Activated CD8-positive, alpha-beta memory T cell treated with anti-CD3 and anti-CD28 coated beads, Interleukin-2, amount 50 U/mL, for 48 hours (primary cell): ENCODE data around the gene DPCD.

ENCODE experiments used
- DNase-seq: peaks from one replicate; pipeline ENCODE4 v3.0.0-alpha.2; 2020

DPCD gene

DNA sequence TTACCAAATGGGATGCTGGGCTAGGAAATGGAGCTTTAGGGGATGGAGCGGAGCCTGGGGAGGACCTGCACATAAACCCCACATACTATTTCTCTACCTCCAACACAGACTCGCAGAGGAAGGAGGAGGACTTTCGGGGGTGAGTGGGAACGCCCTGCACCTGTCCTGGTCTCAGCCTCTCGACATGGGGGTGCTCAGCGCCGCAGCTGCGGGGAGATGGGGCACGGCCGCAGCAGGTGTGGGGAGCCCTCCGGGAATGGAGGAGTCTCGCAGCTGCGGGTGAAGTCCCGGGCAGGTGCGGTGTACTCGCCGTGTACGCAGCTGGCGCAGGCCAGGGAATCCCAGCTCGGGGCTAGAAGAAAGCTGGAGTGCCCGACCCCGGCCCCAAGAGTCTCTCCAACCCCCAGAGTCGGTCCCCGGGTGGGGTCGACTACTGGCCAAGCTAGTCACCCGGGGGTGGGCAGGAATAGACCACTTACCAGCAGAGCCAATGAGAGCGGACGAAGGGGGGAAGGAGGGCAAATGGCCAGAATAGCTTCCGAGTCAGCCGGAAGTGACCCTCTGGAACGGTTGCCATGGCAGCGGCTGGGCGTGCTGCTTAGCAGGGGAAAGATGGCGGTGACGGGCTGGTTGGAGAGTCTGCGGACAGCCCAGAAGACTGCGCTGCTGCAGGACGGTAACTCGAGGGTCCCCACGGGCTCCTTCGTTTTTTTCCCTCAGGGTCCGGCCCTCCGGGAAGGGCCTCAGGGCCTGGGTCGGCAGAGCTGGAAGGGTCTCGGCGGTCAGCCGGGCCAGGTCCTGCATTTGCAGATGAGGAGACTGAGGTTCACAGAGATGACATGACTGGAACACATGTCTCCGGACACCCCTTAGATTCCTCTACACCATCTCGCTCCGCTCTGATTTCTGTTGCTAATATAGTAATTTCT is at the start of gene DPCD, which contains the start of gene POLL:
DPCD (plus strand) TSS at position 597 of the 929 bp plus-strand sequence; CDS start at position 613, 16 bp downstream.
POLL (minus strand) TSS at position 533 of the 929 bp plus-strand sequence. CDS start 897 bp downstream, outside the sequence.
- peak; percentile 96 for DNase-seq

DNA sequence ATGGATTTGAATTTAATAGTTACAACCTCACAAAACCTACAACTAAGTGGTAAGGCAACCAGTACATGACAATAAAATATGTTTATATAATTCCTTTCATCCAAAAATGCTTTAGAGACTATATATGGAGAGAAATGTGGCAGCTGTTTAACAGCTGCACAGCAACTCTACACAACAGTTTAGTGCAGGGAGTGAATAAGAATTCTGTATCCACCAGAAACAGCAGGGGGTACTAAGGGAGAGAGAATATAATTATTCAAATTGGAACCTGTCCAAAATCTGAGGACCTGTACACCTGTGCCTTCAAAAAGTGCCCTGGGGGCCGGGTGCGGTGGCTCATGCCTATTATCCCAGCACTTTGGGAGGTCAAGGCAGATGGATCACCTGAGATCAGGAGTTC is 49.7 kb upstream of the DPCD start:
- no peak for DNase-seq

DNA sequence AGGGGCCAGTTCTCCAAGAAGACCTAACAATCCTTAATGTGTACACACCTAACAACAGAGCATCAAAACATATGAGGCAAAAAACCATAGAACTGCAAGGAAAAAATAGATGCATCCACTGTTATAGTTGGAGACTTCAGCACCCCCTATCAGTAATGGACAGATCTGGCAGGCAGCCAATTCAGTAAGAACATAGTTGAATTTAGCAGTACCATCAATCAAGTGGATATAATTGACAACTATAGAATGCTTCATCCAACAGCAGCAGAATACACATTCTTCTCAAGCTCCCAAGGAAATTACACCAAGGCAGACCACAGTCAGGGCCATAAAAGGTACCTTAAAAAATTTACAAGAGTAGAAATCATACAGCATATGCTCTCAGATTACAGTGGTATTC is 42.2 kb upstream of the DPCD start:
- no peak for DNase-seq

DNA sequence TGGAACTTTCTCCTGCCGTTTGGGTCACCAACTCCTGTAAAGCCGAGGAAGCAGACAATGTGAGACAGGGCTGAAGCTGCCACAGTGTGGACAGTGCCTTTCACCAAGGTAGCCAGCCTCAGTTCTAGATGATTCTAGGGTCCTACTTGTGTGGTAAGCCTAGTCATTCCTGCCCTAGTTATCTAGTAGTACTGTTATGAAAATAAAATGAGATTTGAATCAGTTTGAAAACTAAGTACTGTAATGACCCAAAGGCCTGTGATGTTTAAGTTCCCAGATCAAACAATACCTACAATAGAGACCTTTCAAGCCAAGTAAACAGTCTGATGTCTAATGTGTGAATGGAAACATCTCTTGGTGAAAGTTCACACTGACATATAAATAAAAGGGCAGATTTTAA is 37.2 kb upstream of the DPCD start:
- DNase-seq: no peak

DNA sequence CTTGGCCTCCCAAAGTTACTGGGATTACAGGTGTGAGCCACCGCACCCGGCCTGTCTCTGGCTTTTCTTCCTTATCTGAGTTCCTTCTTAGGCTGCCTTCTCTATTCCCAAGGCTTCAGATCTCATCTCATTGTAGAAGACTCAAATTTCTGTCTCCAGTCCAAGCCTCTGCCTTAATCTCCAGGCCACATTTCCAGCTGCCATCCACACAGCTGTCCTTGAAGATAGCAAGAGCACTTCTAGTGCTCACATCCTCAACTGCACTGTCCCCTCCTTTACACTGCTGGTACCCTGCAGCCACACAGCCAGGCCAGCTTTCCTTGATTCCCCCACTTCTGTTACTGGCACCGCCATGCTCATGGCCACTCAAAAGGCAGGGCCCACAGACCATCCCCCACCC is 35.7 kb upstream of the DPCD start:
- no peak for DNase-seq

DNA sequence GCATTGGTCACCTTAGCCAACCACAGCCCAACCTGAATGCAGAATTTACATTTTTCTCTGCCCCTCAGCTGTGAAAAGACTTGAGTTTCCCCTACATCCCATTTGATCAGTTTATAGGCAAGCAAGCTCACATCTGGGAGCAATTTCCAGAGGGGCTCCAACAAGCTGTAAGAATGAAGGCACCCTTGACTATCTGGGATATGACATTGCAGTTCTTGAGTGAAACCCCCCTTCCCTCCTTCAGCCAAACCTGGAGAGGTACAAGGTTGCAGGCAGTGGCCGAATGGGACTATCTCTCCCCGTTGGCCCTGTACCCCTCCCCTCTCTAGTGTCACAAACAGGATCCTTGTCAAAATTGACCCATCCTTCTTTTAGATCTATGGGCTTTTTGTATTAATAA is 30.6 kb upstream of the DPCD start:
- no peak for DNase-seq

DNA sequence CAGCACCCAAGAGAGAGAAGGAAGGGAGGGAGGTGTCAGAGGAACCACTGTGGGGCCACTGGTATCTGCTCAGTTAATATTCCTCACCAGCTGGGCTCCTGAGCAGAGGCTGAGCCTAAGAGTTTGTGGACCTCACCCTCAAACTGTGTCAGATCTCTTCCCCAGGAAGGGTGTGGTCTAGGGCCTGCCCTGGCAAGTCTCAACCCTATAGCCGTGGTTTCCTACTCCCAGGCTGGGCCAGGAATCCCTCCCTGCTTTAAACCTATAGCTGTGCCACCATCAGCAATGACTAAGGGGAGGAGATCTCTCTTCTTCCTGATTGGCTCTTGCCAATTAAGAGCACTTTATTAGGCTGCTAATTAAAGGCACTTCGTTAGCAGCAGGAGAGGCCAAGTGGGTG is 29.9 kb upstream of the DPCD start:
- DNase-seq: no peak

DNA sequence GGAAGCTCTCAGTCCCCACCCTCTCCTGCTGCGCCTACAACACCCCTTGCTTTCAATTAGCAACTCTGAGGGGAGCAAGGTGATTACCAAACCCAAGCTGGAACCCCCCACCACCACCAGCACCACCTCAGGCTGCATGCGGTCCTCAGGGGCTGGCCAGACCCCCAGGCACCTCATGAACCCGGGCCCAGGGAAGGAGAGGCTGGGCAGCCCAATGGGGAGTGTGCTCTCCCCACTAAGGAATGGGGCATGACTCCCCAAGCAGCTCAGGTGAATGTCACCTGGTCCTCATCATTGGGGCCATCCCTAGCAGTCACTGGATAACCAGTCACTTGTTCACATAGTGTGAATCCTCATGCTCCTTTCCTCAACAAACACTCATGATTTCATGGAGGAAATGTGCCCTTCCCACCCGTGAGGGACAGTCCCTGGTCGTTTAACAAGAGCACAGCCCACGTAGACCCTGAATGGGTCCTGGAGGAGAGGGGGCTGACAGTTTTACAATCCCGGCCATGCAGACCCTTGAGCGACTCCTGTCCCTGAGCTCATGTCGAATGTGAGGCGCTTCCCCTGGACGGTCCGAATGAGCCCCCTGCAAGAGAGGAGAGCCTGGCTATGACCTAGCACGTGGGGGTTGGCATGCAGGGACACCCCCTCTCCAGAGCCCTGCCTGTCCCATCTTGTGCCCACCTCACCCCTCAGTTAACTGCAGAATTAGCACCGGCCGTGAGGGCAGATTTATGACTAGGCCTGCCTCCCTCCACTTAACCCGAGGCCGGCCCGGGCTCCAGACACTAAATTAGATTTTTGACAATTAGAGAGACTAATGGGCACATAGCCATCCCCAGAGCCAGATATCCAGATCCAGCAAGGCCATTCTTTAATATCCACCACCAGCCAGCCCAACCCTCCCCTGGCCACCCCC is 29.2 kb upstream of the DPCD start:
- DNase-seq: peak; percentile 45

DNA sequence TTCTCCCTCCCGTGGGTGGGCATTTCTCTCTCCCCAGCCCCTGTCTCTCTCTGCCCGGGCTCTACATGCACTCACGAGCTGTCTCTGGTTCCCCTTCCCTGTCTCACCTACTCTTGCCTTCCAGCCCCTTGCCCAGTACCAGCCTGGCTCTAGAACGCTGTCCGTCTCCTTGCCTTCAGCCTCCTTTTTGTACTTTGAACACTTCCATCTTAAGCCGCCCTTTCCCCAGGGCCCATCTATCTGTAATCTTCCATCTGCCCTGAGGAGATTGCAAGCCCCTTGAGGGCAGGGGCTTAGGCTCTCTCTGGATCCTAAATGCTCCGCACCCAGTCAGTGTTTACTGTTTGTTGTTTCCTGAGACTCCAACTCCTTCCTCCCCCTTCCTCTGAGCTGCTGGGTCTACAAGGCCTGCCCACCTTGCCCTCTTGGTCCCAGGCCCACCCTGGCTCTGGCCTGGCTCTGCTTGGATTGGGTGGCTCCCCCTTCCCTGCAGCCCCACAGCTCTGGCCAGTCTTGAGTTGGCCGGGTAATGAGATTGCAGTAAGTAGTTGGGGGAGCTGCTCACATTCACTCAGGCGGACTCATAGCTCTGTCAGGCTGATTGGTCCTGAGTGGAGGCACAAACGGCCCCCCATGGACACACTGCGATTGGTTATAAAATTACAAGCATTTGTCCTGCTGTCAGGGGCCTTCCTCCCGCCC is 28.4 kb upstream of the DPCD start:
- DNase-seq: peak; percentile 41

DNA sequence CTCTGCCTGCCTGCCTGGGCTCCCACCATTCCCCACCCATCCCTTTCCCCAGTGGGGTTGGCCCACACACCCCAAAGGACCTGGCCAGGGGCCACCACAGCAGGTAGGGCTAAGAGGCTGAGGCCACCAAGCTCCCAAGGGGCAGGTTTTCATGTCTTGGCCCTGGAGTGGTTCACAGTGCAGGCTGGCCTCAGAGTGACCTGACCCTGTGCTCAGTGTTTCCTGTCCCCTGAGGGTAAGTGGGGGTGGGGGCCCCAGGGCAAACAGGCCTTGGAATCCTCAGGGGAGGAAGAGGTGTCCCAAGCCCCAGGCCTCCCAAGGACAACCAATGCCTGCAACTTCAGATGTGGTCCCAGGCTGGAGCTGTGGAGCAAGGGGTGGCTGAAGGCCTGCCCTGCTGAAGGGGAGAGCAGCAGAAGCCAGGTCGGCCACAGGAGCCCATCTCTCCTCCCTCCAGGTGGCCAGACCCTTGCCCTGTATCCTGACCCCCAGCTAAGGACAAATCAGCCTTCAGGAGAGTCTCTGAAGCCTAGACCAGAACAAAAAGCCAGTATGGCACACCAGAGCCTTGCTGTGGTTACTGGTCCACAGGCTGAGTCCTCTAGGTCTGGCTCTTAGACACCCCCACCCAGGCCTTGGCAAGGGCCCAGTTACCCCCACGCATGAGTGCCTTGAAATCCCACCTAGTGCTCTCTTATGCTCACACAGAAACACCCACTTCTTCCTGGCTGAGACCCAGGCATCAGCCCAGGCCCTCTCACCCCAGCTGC is 27.6 kb upstream of the DPCD start:
- DNase-seq: peak; percentile 47

DNA sequence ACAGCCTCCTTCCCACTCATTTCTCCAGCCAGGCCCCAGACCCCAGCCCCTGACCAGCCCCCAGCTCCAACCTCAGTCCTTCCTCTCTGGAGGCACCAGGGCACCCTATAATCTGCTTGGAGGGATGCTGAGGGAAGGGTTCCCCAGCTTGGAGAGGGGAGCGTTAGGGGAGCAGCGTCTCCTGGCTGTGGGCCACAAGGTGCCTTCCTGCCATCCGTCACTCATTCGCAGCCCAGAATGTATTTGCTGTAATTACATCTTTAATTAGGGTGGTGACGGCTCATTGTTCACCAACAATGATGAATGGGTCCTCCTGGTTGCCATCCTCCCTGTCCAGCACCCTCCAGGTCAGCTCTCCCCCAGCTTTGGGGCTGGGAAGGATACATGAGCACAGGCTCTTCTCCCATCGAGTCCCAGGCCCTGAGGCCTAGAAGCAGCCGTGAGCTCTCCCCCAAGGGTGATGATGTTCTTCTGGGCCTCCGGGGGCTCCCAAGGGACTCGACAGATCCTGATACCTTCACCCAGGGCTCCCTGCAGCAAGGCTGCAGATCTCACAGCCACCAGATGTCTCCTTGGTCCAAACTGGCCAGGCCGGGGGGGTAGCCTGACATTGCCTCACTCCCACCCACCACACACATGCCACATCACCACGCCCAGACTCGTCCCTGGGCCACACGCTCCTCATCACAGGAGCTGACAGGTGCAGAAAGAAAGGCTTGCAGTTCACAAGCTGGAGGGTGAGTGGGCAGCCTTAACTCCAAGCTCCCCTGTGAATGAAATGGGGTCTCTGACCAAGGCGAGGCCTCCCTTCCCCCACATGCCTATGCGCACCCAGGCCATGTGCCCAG is 26.8 kb upstream of the DPCD start:
- DNase-seq: peak; percentile 44

DNA sequence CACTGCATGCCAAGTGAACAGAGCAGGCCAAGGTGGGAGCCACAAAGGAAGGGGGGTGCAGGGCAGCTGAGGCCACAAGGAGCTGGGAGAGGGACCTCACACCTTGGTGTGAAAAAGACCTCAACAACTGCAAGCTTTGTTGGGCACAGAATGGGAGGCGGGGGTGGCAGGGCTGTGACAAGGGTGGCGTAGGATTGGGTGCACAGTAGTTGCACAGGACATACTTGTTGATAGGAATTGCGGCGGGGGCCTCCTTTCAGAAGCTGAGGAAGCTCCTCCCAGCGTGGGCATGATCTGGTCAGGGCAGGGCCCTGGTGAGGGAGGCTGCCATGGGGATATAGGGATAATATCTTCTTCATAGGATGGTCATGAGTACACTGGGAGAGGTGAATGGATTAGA is 25.9 kb upstream of the DPCD start:
- DNase-seq: peak; percentile 43

DNA sequence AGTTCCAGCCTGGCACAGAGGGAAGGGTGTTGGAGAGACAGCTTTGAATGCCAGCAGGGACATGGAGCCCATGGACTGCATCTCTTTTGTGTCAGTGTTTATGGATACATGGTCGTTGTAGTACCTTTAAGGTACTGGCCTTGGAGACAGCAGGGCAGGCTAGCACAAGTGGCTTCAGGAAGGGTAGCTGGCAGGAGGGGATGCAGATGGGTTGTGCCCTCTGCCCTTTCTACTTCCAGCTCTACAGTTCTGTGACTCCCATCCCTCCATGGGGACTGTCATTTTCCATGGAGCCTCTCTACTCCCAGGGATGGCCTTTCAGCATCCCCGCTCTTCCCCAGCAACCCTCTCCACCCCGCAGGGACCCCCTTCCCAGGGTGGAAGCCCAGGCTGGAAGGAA is 25.1 kb upstream of the DPCD start:
- DNase-seq: peak; percentile 42

DNA sequence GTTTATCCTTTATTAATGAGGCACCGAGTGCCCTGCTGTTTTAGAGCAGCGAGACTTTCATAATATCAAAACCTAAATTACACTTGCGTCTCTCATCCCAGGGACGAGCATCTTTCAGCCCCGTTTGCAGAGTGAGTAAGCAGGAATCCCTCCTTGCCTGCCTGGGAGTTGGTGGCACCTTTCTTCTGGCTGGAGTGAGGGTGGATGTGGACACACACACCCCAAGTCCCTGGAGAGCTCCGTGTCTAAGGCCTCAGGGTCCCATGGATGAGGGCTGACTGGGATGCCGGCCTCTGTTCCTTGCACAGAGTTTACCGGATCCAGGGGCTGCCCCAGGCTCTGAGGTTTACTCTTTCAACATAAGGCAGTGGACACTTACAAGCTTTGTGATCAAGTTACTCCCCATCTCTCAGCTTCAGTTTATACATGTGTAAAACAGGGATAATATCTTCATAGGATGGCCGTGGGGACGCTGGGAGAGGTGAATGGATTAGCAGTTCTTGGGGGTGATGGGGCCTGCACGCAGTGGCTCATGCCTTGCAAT is 24.6 kb upstream of the DPCD start:
- DNase-seq: peak; percentile 40

DNA sequence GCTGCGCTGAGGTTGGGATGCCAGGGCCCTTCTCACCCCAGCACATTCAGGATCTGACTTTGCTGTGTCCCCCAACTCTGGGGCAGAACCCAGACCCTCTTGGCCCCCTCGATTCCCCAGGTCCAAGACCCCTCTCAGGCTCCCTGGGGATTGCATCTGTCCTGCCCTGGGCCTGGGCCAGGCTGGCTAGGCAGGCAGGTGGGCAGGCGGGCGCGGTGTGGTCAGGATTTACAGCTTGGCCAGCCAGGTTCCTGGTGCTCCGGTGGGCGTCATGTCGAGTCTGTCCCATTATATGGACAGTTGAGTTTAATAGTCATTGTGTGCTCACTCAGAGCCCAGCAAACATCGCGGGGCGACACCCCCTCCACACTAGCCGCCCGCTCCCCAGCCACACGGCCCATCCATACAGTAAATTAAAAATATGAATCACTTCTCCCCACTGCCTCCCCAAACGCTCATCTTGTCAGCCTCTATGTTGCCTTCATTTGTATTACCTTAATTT is 23.6 kb upstream of the DPCD start:
- DNase-seq: peak; percentile 42

DNA sequence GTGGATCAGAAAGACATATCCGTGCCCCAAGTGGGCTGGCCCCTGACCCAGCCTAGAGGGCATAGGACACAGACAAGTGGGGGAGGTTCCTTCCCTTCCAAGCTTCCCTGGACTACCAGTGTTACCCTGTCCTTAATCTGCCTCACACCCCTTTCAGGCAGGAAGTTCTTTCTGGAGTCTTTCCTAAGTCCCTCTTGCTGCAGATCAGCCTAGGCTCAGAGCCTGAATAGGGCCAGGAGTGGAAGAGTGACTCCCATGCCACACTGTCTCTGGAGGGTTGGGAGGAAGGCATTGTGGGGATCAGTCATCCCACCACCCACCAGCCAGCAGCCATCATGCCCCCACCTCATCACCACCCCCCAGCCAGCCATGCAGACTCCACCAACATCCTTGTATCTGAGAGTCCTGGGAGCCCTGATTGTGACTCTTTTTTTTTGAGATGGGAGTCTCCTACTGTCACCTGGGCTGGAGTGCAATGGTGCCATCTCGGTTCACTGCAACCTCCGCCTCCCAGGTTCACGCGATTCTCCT is 22.7 kb upstream of the DPCD start:
- peak; percentile 46 for DNase-seq

DNA sequence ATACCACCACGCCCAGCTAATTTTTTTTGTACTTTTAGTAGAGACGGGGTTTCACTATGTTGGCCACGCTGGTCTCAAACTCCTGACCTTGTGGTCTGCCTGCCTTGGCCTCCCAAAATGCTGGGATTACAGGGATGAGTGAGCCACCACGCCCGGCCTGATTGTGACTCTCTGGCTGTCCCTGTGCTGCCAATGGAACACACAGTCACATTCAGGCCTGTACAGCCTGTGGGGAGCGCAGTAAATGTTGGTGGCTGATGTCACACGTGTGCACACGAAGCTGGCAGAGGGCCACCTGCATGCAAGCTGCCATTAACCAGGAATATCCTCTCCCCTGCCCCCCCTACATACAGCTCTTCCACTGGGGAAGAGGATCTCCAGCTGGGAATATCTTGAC is 22.2 kb upstream of the DPCD start:
- peak; percentile 43 for DNase-seq

DNA sequence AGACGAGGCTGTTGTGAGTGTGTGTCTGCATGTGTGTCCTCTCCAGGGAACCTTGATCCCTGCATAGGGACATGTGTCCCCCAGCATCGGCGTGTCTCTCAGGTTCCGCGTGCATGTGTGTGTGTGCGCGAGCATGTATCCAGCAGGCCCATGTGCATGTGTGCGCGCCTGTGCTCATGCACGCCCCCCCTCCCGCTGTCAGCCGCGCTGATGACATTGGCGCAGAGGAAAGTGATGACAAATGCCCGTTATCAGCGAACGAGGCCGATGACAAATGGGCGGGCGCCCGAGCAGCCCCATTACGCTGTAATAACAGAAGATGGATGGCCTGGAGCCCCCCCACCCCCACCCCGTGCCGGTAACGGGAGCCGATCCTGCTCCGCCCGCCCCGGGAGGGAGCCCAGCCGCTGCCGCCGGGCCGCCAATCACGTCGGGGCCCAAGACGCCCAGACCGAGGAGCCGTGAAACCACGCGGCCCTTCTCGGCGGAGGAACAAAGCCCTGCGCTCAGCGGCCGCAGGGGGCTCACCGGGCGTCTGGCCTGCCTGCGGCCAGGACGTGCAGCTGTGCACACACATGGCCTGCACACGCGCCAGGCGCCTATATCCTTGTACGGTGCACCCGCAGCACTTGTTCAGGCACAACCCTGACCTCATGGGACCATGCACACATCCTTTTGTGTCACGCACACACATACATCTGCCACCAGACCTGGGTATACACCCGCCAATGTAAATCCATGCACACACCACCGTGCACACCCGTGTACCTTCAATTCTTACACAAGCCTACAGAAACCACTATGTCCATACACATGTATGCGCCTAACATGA is 21.6 kb upstream of the DPCD start:
- peak; percentile 61 for DNase-seq
